Measurements from ENCODE around the gene AAMDC.

The AAMDC gene

DNA sequence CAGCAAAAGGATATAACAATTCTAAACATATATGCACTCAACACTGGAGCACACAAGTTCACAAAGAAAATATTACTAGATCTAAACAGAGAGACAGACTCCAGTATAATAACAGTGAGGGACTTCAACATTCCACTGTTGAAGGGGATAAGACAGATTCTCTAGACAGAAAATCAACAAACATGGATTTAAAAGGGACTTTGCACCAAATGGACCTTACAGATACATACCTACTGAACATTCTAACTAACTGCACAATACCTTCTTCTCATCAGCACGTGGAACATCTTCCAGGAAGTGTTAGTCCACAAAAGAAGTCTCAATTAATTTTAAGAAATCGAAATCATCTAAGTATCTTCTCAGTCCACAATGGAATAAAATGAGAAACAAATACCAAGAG lies 27.0 kb upstream of the AAMDC start:
- Histone ChIP-seq H3K4me1 (ENCODE audit: control insufficient read depth in 1 of 2, insufficient read depth in 2 of 2, low read length in 2 of 2) (peaks cover 0 to 3% of the 10 kb centered on the region in 2 donors), H3K36me3 (ENCODE audit: control insufficient read depth in 1 of 2, insufficient read depth in 2 of 2, low read length in 2 of 2) (no peaks in the 10 kb centered on the region), H3K4me3 (ENCODE audit: low read depth in 1 of 2, low read length in 2 of 2) (no peak overlapping the region), H3K27me3 (ENCODE audit: low read depth, low read length) (no peaks in the 10 kb centered on the region), H3K9me3 (ENCODE audit: control insufficient read depth in 1 of 2, low read length in 2 of 2) (no peaks in the 10 kb centered on the region), H3K27ac (ENCODE audit: low read length) (no peak overlapping the region)

DNA sequence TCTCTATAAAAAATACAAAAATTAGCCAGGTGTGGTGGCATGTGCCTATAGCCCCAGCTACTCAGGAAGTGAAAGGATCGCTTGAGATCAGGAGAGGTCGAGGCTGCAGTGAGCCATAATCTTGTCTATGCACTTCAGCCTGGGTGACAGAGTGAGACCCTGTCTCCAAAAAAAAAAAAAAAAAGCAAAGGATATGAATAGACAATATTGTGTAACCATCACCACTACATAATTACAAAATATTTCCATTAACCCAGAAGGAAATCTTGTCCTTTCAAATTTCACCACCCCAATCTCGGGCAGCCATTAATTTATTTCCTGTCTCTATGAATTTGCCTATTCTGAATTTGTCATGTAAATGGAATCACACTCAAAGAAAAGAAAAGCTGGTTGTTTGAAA lies 21.6 kb upstream of the AAMDC start:
- H3K4me1 ChIP-seq (ENCODE audit: control insufficient read depth in 1 of 2, insufficient read depth in 2 of 2, low read length in 2 of 2): peaks cover 0 to 11% of the 10 kb centered on the region in 2 donors
- no peak overlapping the region for H3K4me3 ChIP-seq (ENCODE audit: low read depth in 1 of 2, low read length in 2 of 2)
- no peaks in the 10 kb centered on the region for H3K27me3 ChIP-seq (ENCODE audit: low read depth, low read length)
- H3K9me3 ChIP-seq (ENCODE audit: control insufficient read depth in 1 of 2, low read length in 2 of 2): no peaks in the 10 kb centered on the region
- H3K27ac ChIP-seq (ENCODE audit: low read length): no peak overlapping the region
- H3K36me3 ChIP-seq (ENCODE audit: control insufficient read depth in 1 of 2, insufficient read depth in 2 of 2, low read length in 2 of 2): no peaks in the 10 kb centered on the region

DNA sequence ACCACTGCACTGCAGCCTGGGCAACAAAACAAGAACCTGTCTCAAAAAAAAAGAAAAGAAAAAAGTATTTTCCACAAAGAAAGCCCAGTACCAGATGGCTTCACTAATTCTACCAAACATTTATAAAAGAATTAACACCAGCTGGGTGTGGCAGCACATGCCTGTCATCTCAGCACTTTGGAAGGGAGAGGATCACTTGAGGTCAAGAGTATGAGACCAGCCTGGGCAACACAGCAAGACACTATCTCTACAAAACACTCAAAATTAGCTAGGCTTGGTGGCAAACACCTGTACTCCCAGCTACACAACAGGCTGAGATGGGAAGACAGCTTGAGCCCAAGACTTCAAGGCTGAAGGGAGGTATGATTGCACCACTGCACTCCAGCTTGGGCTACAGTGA lies 20.5 kb upstream of the AAMDC start:
- H3K4me1 ChIP-seq (ENCODE audit: control insufficient read depth in 1 of 2, insufficient read depth in 2 of 2, low read length in 2 of 2): peaks cover 0 to 11% of the 10 kb centered on the region in 2 donors
- no peaks in the 10 kb centered on the region for H3K36me3 ChIP-seq (ENCODE audit: control insufficient read depth in 1 of 2, insufficient read depth in 2 of 2, low read length in 2 of 2)
- H3K27ac ChIP-seq (ENCODE audit: low read length): no peak overlapping the region

DNA sequence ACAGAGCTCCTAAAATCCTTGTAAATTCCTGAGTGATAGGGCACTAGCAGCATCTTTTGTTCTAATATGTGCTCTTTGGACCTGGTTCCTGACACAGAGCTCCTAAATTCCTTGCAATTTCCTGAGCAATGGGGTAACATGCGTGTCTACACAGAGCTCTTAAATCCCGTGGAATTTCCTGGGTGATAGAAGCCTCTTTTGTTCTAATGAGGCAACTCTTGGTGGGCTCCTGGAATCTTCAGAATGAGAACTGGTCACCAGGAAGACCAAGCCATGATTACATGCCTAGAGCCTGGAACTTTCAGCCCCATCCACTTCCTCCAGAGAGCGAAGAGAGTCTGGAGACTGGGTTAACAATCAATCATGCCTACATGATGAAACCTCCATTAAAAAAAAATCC lies 19.5 kb upstream of the AAMDC start:
- H3K4me1 ChIP-seq (ENCODE audit: control insufficient read depth in 1 of 2, insufficient read depth in 2 of 2, low read length in 2 of 2): peaks cover 0 to 10% of the 10 kb centered on the region in 2 donors
- H3K4me3 ChIP-seq (ENCODE audit: low read depth in 1 of 2, low read length in 2 of 2): no peak overlapping the region
- H3K9me3 ChIP-seq (ENCODE audit: control insufficient read depth in 1 of 2, low read length in 2 of 2): no peaks in the 10 kb centered on the region
- H3K27me3 ChIP-seq (ENCODE audit: low read depth, low read length): no peaks in the 10 kb centered on the region
- H3K27ac ChIP-seq (ENCODE audit: low read length): no peak overlapping the region
- H3K36me3 ChIP-seq (ENCODE audit: control insufficient read depth in 1 of 2, insufficient read depth in 2 of 2, low read length in 2 of 2): no peaks in the 10 kb centered on the region

More for the DNA sequence above, 20.5 kb upstream of the AAMDC start:
- no peaks in the 10 kb centered on the region for H3K9me3 ChIP-seq (ENCODE audit: control insufficient read depth in 1 of 2, low read length in 2 of 2)
- no peaks in the 10 kb centered on the region for H3K27me3 ChIP-seq (ENCODE audit: low read depth, low read length)
- H3K4me3 ChIP-seq (ENCODE audit: low read depth in 1 of 2, low read length in 2 of 2): no peak overlapping the region

DNA sequence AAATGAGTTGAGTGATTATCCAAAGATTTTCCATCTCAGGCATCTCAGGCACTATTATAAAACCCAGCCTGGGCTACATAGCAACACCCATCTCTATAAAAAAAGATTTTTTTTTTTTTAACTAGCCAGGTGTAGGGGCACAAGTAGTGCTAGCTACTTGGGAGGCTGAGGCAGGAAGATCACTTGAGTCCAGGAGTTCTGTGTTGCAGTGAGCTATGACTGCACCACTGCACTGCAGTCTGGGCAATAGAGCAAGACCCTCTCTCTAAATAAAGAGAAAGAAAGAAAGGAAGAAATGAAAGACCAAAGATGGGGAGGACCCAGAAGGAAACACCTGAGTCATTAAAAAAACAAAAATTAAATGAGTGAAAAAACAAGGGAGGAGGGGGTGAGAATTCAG lies 14.5 kb upstream of the AAMDC start:
- Histone ChIP-seq H3K4me3 (ENCODE audit: low read depth in 1 of 2, low read length in 2 of 2) (no peak overlapping the region), H3K4me1 (ENCODE audit: control insufficient read depth in 1 of 2, insufficient read depth in 2 of 2, low read length in 2 of 2) (peaks cover 0 to 8% of the 10 kb centered on the region in 2 donors), H3K9me3 (ENCODE audit: control insufficient read depth in 1 of 2, low read length in 2 of 2) (no peaks in the 10 kb centered on the region), H3K27ac (ENCODE audit: low read length) (no peak overlapping the region), H3K36me3 (ENCODE audit: control insufficient read depth in 1 of 2, insufficient read depth in 2 of 2, low read length in 2 of 2) (no peaks in the 10 kb centered on the region), H3K27me3 (ENCODE audit: low read depth, low read length) (no peaks in the 10 kb centered on the region)

DNA sequence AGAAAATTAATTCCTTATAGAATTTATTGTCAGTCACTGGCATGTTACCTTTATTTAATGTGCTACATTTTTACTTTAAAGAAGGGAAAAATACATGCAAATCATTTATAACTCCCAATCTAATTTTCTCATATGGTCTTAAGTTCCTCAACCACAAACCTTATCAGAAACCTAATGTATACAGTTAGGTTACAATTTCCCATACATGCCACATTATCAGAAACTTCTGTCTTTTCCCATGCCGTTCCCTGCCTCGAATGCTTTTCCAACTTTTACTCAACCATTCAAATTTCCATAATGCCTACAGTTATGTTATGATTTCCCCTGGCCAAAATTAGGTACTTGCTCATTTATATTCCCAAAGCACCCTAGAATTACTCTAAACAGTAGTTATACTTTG lies 14.0 kb upstream of the AAMDC start:
- Histone ChIP-seq H3K36me3 (ENCODE audit: control insufficient read depth in 1 of 2, insufficient read depth in 2 of 2, low read length in 2 of 2) (peaks cover 0 to 3% of the 10 kb centered on the region in 2 donors), H3K9me3 (ENCODE audit: control insufficient read depth in 1 of 2, low read length in 2 of 2) (no peaks in the 10 kb centered on the region), H3K27ac (ENCODE audit: low read length) (no peak overlapping the region), H3K4me3 (ENCODE audit: low read depth in 1 of 2, low read length in 2 of 2) (no peak overlapping the region), H3K4me1 (ENCODE audit: control insufficient read depth in 1 of 2, insufficient read depth in 2 of 2, low read length in 2 of 2) (peaks cover 0 to 8% of the 10 kb centered on the region in 2 donors), H3K27me3 (ENCODE audit: low read depth, low read length) (no peaks in the 10 kb centered on the region)

DNA sequence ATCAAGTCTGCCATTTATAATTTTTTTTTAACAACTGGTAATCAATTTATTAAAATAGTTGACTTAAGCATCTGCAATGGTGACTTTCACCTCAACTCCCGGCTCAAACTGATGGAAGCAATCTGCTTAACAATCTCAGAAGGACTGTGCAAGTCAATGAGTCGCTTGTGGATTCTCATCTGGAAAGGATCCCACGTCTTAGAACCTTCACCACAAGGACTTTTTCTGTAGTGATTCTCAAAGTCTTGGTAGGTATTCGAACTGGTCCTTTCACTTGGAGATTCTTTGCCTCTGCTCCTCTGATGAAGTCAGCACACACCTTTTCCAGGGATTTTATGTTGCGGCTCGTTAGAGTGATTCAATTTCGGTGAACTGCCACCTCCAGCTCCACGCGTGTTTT lies 7.7 kb upstream of the AAMDC start:
- Histone ChIP-seq H3K27me3 (ENCODE audit: low read depth, low read length) (no peaks in the 10 kb centered on the region), H3K4me1 (ENCODE audit: control insufficient read depth in 1 of 2, insufficient read depth in 2 of 2, low read length in 2 of 2) (peaks cover 0 to 21% of the 10 kb centered on the region in 2 donors), H3K4me3 (ENCODE audit: low read depth in 1 of 2, low read length in 2 of 2) (no peak overlapping the region), H3K27ac (ENCODE audit: low read length) (no peak overlapping the region), H3K36me3 (ENCODE audit: control insufficient read depth in 1 of 2, insufficient read depth in 2 of 2, low read length in 2 of 2) (peaks cover 0 to 4% of the 10 kb centered on the region in 2 donors), H3K9me3 (ENCODE audit: control insufficient read depth in 1 of 2, low read length in 2 of 2) (peaks cover 2 to 4% of the 10 kb centered on the region in 2 donors)

DNA sequence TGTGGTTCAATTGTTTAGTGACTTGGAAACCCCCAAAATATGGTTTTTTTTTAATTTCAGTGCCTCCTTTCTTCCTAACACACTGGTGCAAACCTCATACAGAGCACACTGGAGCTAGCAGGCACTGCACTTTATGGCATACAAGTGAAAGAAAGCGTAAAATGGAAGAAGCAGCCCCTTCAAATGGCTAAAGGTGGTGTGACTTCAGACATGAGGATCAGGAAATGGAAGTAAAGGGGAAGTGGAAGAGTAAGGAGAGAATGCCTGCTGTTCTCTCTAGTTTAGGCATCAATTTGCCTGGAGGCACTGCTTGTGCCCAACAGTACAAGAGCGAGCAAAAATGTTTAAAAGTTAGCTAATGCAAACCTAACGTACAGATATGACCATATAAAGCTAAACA lies 6.1 kb upstream of the AAMDC start:
- H3K4me3 ChIP-seq (ENCODE audit: low read depth in 1 of 2, low read length in 2 of 2): no peak overlapping the region
- H3K36me3 ChIP-seq (ENCODE audit: control insufficient read depth in 1 of 2, insufficient read depth in 2 of 2, low read length in 2 of 2): peaks cover 0 to 6% of the 10 kb centered on the region in 2 donors
- H3K27me3 ChIP-seq (ENCODE audit: low read depth, low read length): no peaks in the 10 kb centered on the region
- H3K9me3 ChIP-seq (ENCODE audit: control insufficient read depth in 1 of 2, low read length in 2 of 2): peaks cover 2 to 4% of the 10 kb centered on the region in 2 donors
- H3K27ac ChIP-seq (ENCODE audit: low read length): no peak overlapping the region
- H3K4me1 ChIP-seq (ENCODE audit: control insufficient read depth in 1 of 2, insufficient read depth in 2 of 2, low read length in 2 of 2): peaks cover 4 to 28% of the 10 kb centered on the region in 2 donors

DNA sequence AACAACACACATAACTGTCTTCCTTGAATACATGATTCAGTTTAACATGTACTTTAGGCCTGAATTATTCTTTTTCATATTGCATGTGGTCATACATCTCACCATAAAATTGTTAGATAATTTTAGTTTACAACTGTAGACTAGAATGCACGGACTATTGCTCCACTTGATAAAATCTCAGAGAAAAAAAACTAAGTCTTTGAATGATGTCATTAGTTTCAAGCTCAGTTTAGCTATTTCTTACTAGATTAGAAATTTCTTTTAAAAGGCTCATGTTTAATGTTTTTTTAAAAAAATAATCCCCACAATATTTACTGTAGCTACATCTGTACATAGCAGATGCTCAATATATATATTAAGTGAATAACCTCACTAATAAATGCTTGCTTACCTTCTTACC lies 5.5 kb upstream of the AAMDC start:
- Histone ChIP-seq H3K4me1 (ENCODE audit: control insufficient read depth in 1 of 2, insufficient read depth in 2 of 2, low read length in 2 of 2) (peaks cover 4 to 28% of the 10 kb centered on the region in 2 donors), H3K27me3 (ENCODE audit: low read depth, low read length) (no peaks in the 10 kb centered on the region), H3K27ac (ENCODE audit: low read length) (no peak overlapping the region), H3K4me3 (ENCODE audit: low read depth in 1 of 2, low read length in 2 of 2) (no peak overlapping the region), H3K36me3 (ENCODE audit: control insufficient read depth in 1 of 2, insufficient read depth in 2 of 2, low read length in 2 of 2) (peaks cover 0 to 12% of the 10 kb centered on the region in 2 donors), H3K9me3 (ENCODE audit: control insufficient read depth in 1 of 2, low read length in 2 of 2) (peaks cover 2 to 4% of the 10 kb centered on the region in 2 donors)

DNA sequence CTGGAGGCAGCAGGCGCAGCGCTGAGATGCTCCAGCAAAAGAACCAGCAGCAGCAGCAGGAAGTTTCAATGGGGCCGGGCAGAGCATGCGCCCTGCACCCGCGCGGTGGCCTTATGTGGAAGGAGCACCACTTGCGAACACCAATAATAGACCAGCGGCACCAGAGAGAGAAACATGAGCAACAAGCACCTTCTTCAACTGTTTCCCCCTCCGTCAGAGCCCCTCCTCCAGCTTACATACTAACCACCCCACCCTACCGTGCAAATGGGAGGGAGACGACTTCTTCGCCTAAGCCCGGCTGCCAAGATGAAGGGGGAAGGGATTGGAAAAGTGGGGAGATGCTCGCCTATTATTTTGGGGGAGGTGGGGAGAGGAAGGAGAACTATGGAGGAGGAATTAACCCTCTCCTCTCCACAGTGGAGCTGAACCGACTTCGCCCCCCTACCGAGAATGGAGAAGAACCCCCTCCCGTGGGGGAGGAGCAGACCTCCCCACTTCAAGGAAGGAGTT lies 1.5 kb upstream of the AAMDC start:
- Histone ChIP-seq H3K4me1 (ENCODE audit: control insufficient read depth in 1 of 2, insufficient read depth in 2 of 2, low read length in 2 of 2) (peaks cover 4 to 42% of the 10 kb centered on the region in 2 donors), H3K27me3 (ENCODE audit: low read depth, low read length) (no peaks in the 10 kb centered on the region), H3K36me3 (ENCODE audit: control insufficient read depth in 1 of 2, insufficient read depth in 2 of 2, low read length in 2 of 2) (peaks cover 0 to 9% of the 10 kb centered on the region in 2 donors), H3K9me3 (ENCODE audit: control insufficient read depth in 1 of 2, low read length in 2 of 2) (peaks cover 2 to 4% of the 10 kb centered on the region in 2 donors), H3K27ac (ENCODE audit: low read length) (peak overlapping the region; percentile 94), H3K4me3 (ENCODE audit: low read depth in 1 of 2, low read length in 2 of 2) (peak overlapping the region; percentile 99)

DNA sequence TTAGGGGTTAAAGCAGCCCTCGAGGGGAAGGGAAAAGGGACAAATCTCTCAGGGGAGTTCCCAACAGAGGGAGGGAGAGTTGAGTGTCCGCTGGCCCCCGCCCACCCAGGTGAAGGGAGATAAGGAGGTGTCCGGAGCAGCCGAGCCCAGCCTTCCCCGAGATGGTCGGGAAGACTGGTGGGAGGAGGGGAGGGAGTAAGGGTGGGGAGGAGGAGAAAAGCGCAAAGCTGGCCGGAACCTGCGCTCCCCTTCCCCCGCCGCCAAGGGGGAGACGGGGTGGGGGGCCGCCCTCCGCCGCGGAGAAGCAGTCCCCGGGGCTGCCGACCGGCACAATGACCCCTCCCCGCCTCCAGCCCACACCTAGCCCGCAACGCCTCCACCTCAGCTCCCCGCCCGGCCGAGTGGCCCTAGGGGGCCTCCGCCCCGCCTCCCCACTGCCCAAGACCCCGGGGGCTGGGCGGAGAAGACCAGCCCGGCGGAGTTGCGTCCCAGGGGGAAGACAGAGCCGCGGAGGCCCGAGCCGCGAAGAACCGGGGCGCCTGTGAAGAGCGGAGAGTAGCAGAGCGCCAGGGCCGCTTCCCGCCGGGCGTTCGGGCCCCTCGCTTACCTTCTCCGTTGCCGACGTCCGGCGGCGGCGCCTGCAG lies 901 bp upstream of the AAMDC start:
- Histone ChIP-seq H3K4me1 (ENCODE audit: control insufficient read depth in 1 of 2, insufficient read depth in 2 of 2, low read length in 2 of 2) (peaks cover 4 to 44% of the 10 kb centered on the region in 2 donors), H3K9me3 (ENCODE audit: control insufficient read depth in 1 of 2, low read length in 2 of 2) (no peaks in the 10 kb centered on the region), H3K27me3 (ENCODE audit: low read depth, low read length) (no peaks in the 10 kb centered on the region), H3K36me3 (ENCODE audit: control insufficient read depth in 1 of 2, insufficient read depth in 2 of 2, low read length in 2 of 2) (peaks cover 0 to 9% of the 10 kb centered on the region in 2 donors), H3K27ac (ENCODE audit: low read length) (peak overlapping the region; percentile 94), H3K4me3 (ENCODE audit: low read depth in 1 of 2, low read length in 2 of 2) (peak overlapping the region; percentile 99)

Data from muscle layer of duodenum (tissue), 2 donors.